Measurements from ENCODE around the gene ARFGAP1.

Gene ARFGAP1

DNA sequence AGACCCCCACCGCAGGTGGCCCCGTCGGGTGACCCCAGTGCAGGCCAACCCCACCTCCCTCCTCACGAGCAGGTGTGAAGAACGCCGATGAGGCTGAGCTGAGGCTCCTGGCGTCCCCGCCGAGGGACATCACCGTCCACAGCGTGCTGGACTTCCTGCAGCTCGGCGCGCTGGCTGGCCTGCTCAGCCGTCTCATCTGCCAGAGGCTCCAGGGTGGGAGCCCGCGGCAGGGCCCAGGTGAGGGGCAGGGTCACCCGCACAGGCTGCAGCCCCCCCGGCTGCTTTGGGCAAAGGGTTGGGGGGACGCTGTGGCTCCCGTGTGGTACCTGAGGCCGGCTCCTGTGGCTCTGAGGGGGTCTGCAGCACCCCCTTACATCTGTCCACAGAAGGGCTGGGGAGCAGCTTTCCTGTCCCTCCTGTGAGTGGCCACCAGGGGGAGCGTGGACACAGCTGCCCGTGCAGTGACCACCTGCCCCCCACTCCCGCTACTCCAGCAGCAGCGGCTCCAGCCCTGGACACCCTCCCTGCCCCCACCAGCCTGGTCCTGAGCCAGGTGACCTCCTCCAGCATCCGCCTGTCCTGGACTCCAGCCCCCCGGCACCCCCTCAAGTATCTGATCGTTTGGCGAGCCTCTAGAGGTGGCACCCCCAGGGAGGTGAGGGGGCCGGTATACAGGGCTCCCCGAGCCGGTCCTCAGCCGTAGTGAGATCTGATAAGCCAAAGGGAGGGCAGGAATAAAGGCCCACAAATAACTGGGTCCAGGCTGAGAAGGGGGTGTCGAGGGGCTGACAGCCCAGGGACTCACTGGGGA, 36.9 kb downstream of the ARFGAP1 start:
- DNase-seq (ENCODE audit: low read depth): no peak

DNA sequence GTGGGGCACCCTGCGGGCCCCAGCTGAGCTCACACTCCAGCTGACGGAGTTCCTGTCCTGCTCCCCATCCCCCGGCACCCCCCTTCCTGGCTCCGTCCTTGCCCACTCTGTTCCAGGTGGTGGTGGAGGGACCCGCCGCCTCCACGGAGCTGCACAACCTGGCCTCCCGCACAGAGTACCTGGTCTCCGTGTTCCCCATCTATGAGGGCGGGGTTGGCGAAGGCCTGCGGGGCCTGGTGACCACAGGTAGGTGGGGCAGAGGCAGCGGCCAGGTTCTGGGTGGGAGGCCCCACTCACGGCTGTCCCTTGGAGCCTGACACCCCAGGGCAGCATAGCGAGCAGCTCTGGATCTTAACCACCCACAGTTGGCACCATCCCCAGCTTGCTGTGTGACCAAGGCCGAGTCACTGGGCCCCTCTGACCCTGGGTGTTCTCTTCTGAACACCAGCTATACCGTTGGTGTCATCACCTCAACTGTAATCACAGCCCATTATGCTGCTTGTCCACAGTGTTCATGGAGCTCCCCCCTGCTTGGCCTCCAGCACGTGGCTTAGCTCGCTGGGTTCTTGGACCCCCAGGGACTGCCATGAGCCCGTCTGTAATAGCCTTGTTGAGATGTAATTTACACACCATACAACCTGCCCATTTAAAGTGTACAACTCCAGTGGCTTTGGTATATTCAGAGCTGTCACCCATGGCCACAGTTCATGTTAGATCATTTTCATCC, 37.8 kb downstream of the ARFGAP1 start:
- no peak for DNase-seq (ENCODE audit: low read depth)

DNA sequence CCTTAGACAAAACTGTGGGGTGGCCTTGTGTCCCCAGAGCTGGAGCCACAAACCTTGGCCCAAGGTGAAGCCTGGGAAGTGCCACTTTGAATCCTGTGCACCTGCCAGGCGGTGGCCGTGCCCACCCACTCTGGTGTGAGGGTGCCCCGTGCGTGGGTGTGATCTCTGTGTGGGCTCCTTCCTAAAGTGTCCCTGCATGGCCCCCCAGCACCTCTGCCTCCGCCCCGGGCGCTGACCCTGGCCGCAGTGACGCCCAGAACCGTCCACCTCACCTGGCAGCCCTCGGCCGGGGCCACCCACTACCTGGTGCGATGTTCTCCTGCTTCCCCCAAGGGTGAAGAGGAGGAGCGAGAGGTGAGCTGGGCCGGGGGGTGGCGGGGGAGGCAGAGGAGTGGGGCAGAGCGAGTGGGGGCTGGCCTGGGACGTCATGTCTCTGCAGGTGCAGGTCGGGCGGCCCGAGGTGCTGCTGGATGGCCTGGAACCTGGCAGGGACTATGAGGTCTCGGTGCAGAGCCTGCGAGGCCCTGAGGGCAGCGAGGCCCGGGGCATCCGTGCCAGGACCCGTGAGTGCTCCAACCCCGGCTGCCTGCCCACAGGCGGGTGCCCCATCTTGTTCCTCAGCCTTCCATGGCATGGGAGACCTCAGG, 38.7 kb downstream of the ARFGAP1 start:
- DNase-seq (ENCODE audit: low read depth): no peak

DNA sequence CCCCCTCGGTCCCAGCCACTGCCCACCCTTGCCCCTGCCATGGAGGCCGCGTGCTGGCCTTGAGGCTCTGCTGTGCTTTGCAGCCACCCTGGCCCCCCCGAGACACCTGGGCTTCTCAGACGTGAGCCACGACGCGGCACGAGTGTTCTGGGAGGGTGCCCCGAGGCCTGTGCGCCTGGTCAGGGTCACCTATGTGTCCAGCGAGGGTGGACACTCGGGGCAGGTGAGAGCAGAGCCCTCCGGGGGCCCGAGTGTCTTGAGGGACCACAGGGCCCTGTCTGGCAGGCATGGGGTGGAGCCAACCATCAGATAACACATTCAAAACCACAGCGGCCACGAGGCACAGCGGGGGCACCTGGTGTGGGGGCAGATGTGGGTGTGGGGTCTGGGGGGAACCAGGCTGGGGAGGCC, 39.2 kb downstream of the ARFGAP1 start:
- no peak for DNase-seq (ENCODE audit: low read depth)

DNA sequence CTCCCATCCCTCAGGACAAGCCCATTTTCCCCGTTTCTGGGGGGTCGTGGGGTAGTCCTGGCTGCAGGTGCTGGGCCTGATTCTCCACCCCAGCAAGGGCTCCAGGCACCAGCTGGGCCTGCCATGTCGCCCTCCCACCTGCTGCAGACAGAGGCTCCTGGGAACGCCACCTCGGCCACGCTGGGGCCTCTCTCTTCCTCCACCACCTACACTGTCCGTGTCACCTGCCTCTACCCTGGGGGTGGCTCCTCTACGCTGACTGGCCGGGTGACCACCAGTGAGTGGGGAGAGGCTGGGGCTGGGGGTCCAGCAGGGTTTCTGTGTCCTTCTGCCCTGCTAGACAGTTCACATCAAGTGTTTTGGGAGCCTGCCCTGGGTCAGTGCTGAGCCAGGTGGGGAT, 39.7 kb downstream of the ARFGAP1 start:
- no peak for DNase-seq (ENCODE audit: low read depth)

DNA sequence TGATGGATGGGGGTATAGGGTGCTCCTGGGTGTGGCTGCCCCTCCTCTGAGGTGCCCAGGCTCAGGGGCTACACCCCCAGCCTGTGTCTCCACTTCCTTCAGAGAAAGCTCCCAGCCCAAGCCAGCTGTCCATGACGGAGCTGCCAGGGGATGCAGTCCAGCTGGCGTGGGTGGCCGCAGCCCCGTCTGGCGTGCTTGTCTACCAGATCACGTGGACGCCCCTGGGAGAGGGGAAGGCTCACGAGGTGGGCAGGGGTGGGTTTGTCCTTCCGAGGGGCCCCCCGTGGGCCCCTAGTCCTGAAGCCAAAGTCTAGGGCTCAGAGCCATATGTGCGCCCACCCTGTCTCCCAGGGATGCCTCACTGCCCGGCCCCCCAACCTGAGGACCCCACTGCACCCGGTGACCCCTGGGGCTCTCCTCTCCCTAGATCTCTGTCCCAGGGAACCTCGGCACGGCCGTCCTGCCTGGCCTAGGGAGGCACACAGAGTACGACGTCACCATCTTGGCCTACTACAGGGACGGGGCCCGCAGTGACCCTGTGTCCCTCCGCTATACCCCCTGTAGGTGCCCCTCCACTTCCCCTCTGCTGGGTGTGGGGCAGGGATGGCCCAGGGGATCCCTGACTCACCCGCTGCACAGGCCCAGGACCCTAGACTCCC, 40.2 kb downstream of the ARFGAP1 start:
- DNase-seq (ENCODE audit: low read depth): no peak

DNA sequence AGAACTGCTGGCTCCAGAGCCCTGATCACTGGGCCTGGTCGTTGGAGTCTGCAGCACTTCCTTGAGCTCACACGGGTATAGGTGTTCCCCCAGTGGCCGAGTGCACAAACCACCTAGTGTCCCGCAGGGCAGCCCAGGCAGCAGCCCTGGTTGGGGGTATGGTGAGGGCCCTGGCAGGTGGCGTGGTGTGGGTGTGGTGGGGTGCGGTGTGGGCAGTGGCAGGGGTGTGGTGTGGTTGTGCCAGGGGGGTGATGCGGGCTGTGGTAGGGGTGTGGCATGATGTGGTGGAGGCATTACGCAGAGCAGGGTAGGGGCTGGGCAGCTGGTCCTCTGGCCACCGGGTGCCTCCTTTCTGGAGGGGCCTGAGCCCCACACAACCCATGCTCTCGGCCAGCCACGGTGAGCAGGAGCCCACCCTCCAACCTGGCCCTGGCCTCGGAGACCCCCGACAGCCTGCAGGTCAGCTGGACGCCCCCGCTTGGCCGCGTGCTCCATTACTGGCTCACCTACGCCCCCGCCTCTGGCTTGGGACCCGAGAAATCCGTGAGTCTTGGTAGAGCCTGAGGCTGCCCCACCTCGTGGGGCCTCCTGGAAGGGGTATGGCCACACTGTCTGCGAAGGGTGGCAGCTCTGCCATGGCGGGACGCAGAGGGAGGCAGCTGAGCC, 40.9 kb downstream of the ARFGAP1 start:
- DNase-seq (ENCODE audit: low read depth): no peak

DNA sequence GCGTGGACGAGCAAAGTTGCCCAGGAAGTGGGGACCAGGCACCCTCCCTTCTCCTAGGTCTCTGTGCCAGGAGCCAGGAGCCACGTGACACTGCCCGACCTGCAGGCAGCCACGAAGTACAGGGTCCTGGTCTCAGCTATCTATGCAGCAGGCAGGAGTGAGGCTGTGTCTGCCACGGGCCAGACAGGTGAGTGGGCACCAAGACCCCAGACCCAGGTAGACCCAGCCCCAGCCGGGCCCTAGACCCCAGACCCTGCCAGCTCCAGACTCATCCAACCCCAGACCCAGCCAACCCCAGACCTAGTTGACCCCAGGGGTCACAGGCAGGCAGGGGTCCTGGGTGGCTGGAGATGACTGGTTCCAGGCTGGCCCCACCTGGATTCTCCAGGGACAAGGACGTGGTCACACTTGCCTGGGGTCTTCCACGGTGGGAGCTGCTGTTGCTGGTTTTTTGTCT, 41.4 kb downstream of the ARFGAP1 start:
- DNase-seq (ENCODE audit: low read depth): no peak

DNA sequence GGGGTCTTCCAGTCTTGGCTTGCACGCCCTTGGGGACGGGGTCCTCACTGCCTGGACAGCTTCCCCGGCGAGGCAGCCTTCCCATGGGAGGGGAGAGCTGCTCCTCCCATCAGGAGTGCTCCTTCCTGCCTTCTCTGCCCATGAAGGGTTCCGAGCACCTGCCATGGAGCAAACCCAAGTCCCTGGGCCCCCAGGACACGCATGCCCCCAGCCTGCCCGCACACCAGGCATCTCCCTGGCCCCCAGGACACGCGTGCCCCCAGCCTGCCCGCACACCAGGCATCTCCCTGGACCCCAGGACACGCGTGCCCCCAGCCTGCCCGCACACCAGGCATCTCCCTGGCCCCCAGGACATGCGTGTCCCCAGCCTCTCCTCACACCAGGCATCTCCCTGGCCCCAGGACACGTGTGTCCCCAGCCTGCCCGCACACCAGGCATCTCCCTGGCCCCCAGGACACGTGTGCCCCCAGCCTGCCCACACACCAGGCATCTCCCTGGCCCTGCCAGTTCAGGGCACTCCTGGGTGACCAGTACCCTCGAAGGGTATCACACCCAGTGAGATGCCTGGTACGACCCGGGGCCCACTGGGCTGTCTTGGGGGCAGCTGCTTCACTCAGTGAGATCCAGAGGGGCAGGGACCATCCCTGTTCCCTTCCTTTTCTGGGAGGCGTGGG, 42.1 kb downstream of the ARFGAP1 start:
- DNase-seq (ENCODE audit: low read depth): no peak

DNA sequence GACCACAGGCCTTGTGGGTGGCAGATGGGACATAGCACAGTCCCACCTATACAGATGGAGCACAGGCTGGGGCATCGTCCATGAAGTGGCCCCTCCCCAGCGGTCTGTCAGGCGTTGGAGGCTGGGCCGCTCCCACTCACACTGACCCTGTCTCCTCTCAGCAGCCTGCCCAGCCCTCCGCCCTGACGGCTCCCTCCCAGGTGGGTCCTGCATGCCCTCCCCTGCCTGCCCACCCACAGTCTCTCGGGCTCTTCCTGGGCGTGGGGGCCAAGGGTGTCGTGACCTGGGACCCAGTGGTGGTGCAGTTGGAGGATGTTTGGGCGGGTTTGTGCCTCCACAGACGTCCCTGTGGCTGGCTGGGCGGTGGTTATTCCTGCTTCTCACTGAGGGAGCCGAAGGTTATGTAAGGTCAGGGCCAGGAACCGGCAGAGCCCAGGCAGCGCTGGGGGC, 42.7 kb downstream of the ARFGAP1 start:
- no peak for DNase-seq (ENCODE audit: low read depth)

DNA sequence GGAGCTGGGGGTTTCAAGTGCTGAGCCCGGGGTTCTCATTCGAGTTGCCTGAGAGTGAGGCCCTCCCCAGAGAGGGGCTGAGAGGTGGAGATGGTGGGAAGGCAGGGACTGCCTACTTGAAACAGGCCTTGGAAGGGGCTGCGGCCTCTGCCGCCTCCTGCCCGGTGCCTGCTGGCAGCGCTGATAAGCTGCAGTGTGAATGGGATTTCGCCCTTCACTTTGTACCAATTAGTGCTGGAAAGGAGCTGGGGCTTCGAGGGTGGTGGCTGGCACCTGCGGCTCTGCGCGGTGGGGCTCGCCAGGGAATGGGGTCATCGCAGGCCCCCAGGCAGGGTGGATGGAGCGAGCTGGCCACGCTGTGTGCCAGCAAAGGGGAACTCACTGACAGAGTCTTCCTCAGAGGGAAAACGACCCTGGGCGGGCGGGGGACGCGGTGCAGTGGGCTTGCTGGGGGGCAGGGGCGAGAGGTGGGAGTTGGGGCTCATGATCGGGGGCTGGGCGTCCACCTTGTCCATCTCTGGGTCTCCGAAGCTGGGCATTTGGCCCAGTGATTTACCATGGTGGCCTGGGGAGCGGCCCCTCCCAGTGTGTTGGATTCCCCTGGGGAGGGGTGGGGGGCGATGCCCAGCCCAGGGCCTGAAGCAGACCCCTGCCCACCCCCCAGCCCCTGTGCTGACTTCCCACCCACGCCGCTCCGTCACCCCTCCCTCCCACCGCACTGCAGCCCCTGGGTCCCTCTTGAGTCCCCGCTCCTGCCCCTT, 43.3 kb downstream of the ARFGAP1 start:
- DNase-seq (ENCODE audit: low read depth): no peak

DNA sequence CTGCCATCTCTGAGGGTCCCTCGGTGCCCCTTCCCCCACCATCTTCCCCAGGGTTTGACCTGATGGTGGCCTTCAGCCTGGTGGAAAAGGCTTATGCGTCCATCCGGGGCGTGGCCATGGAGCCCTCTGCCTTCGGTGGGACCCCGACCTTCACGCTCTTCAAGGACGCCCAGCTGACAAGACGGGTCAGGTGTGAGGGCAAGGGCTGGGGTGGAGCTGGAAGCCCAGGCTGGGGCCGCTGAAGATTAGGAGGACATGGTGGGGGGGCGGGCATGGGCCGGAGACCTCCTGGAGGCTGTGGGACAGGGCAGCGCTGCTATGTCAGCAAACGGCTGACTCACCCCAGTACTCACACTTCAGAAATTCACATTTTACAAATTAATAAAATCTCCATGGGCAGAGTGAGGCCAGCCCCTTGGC, 43.9 kb downstream of the ARFGAP1 start:
- DNase-seq (ENCODE audit: low read depth): no peak

DNA sequence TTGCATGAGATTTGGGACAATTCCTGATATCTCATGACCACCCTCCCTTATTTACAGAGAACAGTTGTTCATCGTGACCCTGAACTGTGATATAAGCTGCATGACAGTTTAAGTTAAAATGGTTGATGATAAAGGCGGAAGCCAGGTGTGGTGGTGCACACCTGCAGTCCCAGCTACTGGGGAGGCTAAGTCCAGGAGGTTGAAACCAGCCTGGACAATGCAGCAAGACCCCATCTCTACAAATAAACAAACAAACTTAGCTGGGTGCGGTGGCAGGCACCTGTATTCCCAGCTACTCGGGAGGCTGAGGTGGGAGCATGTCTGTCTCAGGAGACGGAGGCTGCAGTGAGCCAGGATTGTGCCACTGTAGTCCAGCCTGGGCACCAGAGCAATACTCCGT, 44.4 kb downstream of the ARFGAP1 start:
- no peak for DNase-seq (ENCODE audit: low read depth)

DNA sequence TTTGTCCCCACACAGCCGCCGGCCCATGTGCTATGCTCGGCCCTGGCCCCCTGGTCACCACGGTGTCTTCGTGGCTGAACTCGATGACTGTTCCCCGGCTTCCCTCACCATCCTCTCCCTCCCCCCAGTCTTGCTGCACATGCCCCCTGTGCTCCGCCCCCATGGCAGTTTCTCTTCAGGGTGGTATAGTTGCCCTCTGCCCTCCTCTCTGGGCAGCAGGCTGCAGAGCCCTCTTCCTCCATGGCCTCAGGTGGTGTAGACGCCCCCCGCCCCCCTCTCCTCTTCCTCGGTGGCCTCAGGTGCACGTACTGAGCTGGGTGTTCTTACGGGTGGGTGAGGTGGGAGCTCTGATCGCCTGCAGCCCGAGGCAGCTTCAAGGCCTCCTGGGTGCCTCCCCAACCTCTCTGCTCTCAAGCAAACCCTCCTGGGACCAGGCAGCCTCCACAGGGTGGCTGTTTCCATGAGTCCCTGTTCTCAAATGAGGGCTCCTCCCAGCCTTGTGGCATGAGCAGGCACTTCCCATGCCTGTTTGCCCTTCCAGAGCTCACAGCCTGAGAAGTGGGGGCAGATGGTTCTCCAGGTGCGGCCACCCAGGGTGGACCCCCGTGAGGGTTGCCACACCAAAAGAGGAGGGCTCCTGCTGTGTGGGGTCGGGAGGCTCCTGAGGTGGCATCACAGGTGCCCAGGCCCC, 45.1 kb downstream of the ARFGAP1 start:
- DNase-seq (ENCODE audit: low read depth): no peak

DNA sequence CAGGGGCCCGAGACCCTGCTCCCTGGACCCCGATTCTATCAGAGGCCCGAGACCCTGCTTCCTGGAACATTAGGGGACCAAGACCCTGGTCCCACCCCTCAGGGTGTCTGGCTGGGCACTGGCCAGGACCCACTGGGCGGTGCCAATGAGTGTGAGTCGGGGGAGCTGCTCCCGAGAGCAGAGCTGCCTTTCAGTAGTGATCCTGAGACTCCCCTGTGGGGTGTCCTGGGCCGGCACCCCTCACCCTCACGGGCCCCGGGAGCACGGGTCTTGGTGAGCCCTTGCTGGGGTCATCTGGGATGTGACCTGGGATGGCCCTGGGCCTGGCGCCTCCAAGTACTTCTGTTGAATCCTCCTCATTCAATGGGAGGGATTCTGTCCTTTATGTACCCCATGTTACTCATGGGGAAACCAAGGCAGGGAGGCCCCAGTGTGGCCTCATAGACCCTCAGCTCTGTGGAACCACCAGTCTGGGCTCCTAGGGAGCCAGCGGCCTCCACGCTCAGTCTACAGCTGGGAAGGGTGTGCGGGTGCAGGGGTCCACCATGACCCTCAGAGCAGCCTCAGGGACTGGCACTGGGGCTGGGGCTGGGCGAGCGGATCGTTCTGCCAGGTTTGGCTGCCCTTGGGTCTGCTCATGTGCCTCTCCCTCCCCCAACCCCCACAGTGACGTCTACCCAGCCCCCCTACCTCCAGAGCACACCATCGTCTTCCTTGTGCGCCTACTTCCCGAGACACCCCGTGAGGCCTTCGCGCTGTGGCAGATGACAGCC, 46.0 kb downstream of the ARFGAP1 start:
- DNase-seq (ENCODE audit: low read depth): no peak

DNA sequence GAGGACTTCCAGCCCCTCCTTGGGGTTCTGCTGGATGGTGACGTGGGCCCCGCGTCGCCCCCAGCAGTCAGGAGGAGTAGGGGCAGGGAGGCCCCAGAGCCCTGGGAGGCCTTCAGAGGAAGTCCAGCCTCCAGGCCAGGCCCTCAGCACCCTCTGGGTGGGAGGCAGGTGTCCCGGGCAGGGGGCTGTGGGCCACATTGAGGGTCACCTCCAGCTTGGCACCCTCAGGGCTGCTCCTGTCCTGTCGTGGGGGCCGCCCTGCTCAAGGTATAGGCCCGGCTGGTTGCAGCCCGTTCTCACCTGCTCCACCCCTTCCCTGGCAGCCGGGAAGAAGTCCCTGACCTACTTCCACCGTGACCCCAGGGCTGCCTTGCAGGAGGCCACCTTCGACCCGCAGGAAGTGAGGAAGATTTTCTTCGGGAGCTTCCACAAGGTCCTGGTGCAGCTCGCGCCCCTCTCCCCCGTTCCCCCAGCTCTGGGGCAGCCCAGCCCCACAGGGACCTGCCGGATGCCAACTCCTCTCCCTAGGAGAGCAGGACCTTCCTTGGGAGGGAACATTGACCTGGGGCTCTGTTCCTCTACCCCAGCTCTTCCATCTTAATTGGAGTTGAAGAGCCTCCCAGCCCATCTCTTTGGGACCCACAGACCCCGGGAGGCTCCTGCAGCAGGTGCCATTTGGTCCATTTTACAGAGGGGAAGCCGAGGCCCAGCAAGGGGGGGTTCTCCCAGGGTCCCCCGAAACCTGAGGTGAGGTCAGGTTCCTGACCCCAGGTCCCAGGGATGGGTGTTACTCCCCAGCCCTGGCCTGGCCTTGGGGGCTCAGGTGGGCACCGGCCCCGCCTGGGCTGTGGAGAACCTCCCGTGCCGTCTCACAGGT, 46.8 kb downstream of the ARFGAP1 start:
- no peak for DNase-seq (ENCODE audit: low read depth)

DNA sequence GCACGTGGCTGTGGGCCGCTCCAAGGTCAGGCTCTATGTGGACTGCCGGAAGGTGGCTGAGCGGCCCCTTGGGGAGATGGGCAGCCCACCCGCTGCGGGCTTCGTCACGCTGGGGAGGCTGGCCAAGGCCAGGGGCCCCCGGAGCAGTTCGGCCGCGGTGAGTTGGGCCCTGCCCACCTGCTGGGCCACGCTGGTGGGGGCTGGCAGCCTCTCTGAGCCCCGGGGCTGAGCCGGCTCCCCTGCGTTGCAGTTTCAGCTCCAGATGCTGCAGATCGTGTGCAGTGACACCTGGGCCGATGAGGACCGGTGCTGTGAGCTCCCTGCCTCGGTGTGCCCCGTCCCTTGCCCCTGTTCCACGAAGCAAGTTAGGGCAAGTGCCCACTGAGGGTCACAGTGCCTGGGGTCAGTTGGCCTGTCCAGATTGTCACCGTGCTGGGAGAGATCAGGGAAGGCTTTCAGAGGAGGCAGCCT, 47.5 kb downstream of the ARFGAP1 start:
- no peak for DNase-seq (ENCODE audit: low read depth)

DNA sequence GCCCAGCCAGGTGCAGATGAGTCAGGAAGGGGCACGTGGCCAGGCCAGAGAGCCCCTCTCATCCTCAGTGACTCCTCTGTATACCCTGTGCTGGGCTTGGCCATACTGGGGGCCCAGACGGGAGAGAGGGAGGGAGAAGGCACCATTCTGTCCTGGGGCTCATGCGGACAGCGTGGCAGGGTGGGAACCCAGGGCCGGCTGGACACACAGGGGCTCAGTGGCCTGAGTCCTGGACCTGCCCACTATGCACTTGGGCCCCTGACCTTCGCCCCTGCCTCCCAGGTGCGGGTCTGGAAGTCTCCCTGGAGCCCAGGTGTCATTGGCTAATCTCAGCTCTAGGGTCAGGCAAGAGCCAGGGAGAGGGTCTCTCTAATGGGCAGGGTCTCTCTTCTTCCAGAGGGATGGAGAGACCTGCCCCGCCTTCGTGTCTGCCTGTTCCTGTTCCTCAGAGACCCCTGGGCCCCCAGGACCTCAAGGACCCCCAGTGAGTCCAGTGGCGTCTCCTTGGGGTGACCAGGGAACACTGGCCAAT, 48.1 kb downstream of the ARFGAP1 start:
- DNase-seq (ENCODE audit: low read depth): no peak

Data from stimulated activated CD8-positive, alpha-beta memory T cell treated with anti-CD3 and anti-CD28 coated beads, Interleukin-7, amount 100 ng/mL, for 24 hours (primary cell).